Astrocyte (in vitro differentiated cells and primary cell): ENCODE data around the gene PPFIA3. TPM values are rescaled to one million over a fixed set of nuclear protein-coding genes. Genes with fewer than 3 reads are reported as not detected.

ENCODE experiments used
- DNase-seq: peaks from one replicate; pipeline ENCODE4 v3.0.0-alpha.2; 2010; ENCODE audit warnings: low read depth
- FAIRE-seq: peaks from 2 replicates; lab custom pipeline; 2011; peaks lifted over from hg19 to GRCh38; lab: Jason Lieb, UNC
- H2AFZ ChIP-seq: 2 replicates; pipeline ENCODE4 v1.6.0; 2012; ENCODE audit warnings: low read depth, low read length, inconsistent platforms
- H3K27ac ChIP-seq: 2 replicates; pipeline ENCODE4 v1.5.1; 2011; ENCODE audit warnings: low read depth, low read length, inconsistent platforms
- H3K27me3 ChIP-seq: 2 replicates; pipeline ENCODE4 v1.6.0; 2011; ENCODE audit warnings: low read length, inconsistent platforms; ENCODE audit not compliant: insufficient read depth
- H3K36me3 ChIP-seq: 2 replicates; pipeline ENCODE4 v1.5.1; 2011; ENCODE audit warnings: low read length, inconsistent platforms; ENCODE audit not compliant: insufficient read depth
- H3K4me1 ChIP-seq: 2 replicates; pipeline ENCODE4 v1.5.1; 2011; ENCODE audit warnings: low read length, inconsistent platforms; ENCODE audit not compliant: insufficient read depth
- H3K4me2 ChIP-seq: 2 replicates; pipeline ENCODE4 v1.6.0; 2012; ENCODE audit warnings: low read length, inconsistent platforms
- H3K4me3 ChIP-seq: 2 replicates; pipeline ENCODE4 v1.5.1; 2011; ENCODE audit warnings: low read depth, mild to moderate bottlenecking, low read length, inconsistent platforms; ENCODE audit not compliant: insufficient read depth
- H3K79me2 ChIP-seq: 2 replicates; pipeline ENCODE4 v1.6.0; 2012; ENCODE audit warnings: mild to moderate bottlenecking, low read length, inconsistent platforms; ENCODE audit not compliant: insufficient read depth
- H3K9ac ChIP-seq: 2 replicates; pipeline ENCODE4 v1.6.0; 2012; ENCODE audit warnings: mild to moderate bottlenecking, low read length, inconsistent platforms
- H3K9me3 ChIP-seq: 2 replicates; pipeline ENCODE4 v1.5.1; 2012; ENCODE audit warnings: low read depth, mild to moderate bottlenecking, low read length, inconsistent platforms; ENCODE audit not compliant: insufficient read depth
- H4K20me1 ChIP-seq: 2 replicates; pipeline ENCODE4 v1.6.0; 2012; ENCODE audit warnings: low read length, inconsistent platforms; ENCODE audit not compliant: insufficient read depth
- H3K27ac Mint-ChIP-seq: one replicate; pipeline ENCODE4 v1.8.0; 2021; ENCODE audit warnings: mild to moderate bottlenecking, mixed read lengths; ENCODE audit not compliant: unreplicated experiment
- H3K27me3 Mint-ChIP-seq: one replicate; pipeline ENCODE4 v1.8.0; 2021; ENCODE audit warnings: low read depth, mixed read lengths; ENCODE audit not compliant: unreplicated experiment
- H3K36me3 Mint-ChIP-seq: one replicate; pipeline ENCODE4 v1.8.0; 2021; ENCODE audit warnings: low read depth, mixed read lengths; ENCODE audit not compliant: unreplicated experiment
- H3K4me1 Mint-ChIP-seq: one replicate; pipeline ENCODE4 v1.8.0; 2021; ENCODE audit warnings: low read depth, mixed read lengths; ENCODE audit not compliant: unreplicated experiment
- H3K4me3 Mint-ChIP-seq: one replicate; pipeline ENCODE4 v1.8.0; 2021; ENCODE audit warnings: mild to moderate bottlenecking, moderate library complexity, mixed read lengths; ENCODE audit not compliant: unreplicated experiment
- H3K9me3 Mint-ChIP-seq: one replicate; pipeline ENCODE4 v1.8.0; 2021; ENCODE audit warnings: mild to moderate bottlenecking, mixed read lengths; ENCODE audit not compliant: unreplicated experiment
- EZH2 ChIP-seq: IDR thresholded peaks from 2 replicates; pipeline ENCODE4 v1.6.1; 2012; ENCODE audit warnings: mild to moderate bottlenecking, low read length, inconsistent platforms; ENCODE audit not compliant: insufficient read depth
- total RNA-seq: library from RNA; stranded (reverse); gene quantifications from 2 replicates; pipeline ENCODE4 v1.2.1, GENCODE V29; 2021
- TF ChIP-seq, protein P1 (sequence below): IDR thresholded peaks from 2 replicates; pipeline ENCODE4 v1.5.1; 2011; ENCODE audit warnings: low read depth, mild to moderate bottlenecking, inconsistent platforms, low read length, moderate library complexity; ENCODE audit not compliant: insufficient read depth

PPFIA3 gene
- total RNA-seq, 1 donor from 2014 or later, result 9.2 TPM

DNA sequence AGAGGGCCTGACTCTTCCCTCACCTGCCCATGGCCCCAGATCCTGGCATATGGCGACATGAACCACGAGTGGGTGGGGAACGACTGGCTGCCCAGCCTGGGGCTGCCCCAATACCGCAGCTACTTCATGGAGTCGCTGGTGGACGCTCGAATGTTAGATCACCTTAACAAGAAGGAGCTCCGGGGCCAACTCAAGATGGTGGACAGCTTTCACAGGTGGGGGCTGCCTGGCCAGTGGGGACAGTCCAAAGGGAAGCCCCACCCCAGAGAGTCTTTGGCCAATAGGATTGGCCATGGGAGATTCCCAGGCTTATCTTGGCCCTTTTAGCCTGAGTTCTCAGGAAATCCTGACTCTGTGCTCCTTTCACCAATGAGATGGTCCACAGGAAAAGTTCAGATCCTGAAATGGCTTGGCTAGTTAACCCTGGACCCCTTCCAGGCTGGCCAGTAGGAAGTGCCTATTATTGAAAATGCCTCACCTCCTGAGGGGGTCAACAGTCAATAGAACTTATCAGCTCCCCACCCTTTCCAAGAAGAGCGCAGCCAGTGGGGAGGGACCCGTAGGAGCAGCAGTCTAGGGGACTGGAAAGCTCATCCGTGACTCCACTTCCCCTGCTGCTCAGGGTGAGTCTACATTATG, 28.8 kb downstream of the PPFIA3 start:
- H3K9ac ChIP-seq, result no peak overlapping the region

DNA sequence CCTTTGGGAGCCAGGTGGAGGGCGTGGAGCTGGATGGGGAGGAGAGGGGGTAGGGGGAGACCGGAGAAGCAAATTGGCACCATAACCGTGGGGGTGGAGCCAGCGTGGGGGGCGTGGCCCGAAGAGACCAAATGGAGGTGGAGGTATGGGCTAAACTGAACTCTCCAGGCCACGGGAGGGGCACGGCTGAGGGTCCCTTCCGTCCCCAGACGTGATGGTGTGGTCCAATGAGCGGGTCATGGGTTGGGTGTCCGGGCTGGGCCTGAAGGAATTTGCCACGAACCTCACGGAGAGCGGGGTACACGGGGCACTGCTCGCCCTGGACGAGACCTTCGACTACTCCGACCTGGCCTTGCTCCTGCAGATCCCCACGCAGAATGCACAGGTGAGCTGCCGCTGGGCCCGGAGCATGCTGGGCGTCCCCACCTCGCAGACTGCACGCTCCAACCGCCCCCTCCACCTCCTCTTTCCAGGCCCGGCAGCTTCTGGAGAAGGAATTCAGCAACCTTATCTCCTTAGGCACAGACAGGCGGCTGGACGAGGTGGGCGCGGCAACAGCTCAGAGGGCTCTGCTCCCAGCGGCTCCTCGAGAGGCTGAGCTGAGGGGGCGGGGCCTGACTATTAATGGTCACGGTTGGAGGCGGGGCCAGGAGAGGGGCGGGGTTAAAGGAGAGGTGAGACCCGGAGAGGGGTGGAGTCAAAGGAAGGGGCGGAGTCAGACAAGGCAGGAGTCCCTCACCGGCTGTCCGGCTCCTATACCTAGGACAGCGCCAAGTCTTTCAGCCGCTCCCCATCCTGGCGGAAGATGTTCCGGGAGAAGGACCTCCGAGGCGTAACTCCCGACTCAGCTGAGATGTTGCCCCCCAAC, 29.7 kb downstream of the PPFIA3 start:
- Mint-ChIP-seq H3K9me3 (peaks cover 9% of the 10 kb centered on the region), H3K27me3 (peaks cover 19% of the 10 kb centered on the region), H3K36me3 (peaks cover 4% of the 10 kb centered on the region), H3K4me1 (no peaks in the 10 kb centered on the region), H3K4me3 (peak overlapping the region; percentile 85), H3K27ac (no peak overlapping the region)
- Histone ChIP-seq H3K79me2 (no peaks in the 10 kb centered on the region), H3K36me3 (no peaks in the 10 kb centered on the region), H3K4me3 (peak overlapping the region; percentile 83), H3K4me2 (peak overlapping the region; percentile 97), H2AFZ (peak overlapping the region; percentile 87), H3K9me3 (no peaks in the 10 kb centered on the region), H3K4me1 (peaks cover 8% of the 10 kb centered on the region), H4K20me1 (no peaks in the 10 kb centered on the region), H3K27me3 (no peaks in the 10 kb centered on the region), H3K27ac (peak overlapping the region; percentile 19), H3K9ac (peak overlapping the region; percentile 84)
- DNase-seq, result peak; percentile 67
- FAIRE-seq, result no peak
- no peak for TF ChIP-seq EZH2
- TF ChIP-seq, protein P1, sequence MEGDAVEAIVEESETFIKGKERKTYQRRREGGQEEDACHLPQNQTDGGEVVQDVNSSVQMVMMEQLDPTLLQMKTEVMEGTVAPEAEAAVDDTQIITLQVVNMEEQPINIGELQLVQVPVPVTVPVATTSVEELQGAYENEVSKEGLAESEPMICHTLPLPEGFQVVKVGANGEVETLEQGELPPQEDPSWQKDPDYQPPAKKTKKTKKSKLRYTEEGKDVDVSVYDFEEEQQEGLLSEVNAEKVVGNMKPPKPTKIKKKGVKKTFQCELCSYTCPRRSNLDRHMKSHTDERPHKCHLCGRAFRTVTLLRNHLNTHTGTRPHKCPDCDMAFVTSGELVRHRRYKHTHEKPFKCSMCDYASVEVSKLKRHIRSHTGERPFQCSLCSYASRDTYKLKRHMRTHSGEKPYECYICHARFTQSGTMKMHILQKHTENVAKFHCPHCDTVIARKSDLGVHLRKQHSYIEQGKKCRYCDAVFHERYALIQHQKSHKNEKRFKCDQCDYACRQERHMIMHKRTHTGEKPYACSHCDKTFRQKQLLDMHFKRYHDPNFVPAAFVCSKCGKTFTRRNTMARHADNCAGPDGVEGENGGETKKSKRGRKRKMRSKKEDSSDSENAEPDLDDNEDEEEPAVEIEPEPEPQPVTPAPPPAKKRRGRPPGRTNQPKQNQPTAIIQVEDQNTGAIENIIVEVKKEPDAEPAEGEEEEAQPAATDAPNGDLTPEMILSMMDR, result no peak

More for the DNA sequence above, 28.8 kb downstream of the PPFIA3 start:
- Mint-ChIP-seq H3K4me1 (no peaks in the 10 kb centered on the region), H3K27me3 (peaks cover 14% of the 10 kb centered on the region), H3K36me3 (peaks cover 2% of the 10 kb centered on the region), H3K4me3 (peak overlapping the region; percentile 62), H3K9me3 (peaks cover 4% of the 10 kb centered on the region), H3K27ac (peak overlapping the region; percentile 1)
- peaks cover 8% of the 10 kb centered on the region for H3K4me1 ChIP-seq
- peak overlapping the region; percentile 97 for H3K4me2 ChIP-seq
- no peaks in the 10 kb centered on the region for H3K9me3 ChIP-seq
- H3K79me2 ChIP-seq, result no peaks in the 10 kb centered on the region
- no peaks in the 10 kb centered on the region for H3K27me3 ChIP-seq
- no peaks in the 10 kb centered on the region for H4K20me1 ChIP-seq
- DNase-seq, result no peak
- TF ChIP-seq, protein P1, result no peak
- TF ChIP-seq EZH2, result no peak
- no peaks in the 10 kb centered on the region for H3K36me3 ChIP-seq
- H2AFZ ChIP-seq, result peak overlapping the region; percentile 87
- no peak overlapping the region for H3K4me3 ChIP-seq
- no peak overlapping the region for H3K27ac ChIP-seq
- FAIRE-seq, result no peak
